NCI-H82 (cell line): Measurements from ENCODE around the gene IL11.
"Not testable (repeated sequence)": the region's sequence is repeated elsewhere in the genome, so short reads cannot be mapped to it uniquely, and the experiment has no call there.

Source experiments
- DNase-seq: peaks from one replicate; lab custom pipeline; 2025; lab: John Stamatoyannopoulos, UW

IL11 gene

GRCh38 chr19:55352040-55352439 is 18.2 kb downstream of the IL11 start:
- no peak for DNase-seq

DNA sequence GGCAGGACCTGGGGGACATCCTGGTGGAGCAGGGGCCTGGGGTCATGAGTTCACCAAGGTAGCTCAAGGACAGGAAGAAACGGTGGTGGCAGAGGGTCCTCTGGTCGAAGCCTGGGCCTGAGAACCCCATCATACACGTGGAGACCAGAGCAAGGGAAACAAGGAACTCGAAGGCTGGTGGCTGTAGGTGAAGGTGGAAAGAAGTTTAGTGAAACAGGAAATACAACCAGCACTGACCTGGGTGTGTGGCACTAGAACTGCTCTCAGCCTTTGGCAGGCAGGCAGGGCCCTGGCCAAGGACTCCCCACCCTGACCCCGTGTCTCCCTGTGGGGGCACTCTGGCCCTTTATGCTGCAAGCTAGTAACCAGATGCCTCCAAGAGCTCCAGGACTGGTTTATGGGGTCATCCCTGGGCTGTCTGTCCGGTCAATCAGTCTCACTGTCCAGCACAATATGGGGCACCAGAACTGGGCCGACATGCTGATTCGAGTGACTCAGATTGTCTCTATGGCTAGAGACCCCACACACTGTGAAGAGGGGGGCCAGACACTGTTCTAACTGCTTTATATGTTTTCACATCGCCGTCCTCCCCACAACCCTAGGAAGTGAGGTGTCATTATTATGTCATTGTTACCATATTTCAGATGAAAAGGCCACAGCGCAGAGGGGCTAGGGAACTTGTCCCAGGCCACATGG is 19.5 kb downstream of the IL11 start:
- DNase-seq: no peak

- DNase-seq: peak; percentile 25
Observed at GRCh38 chr19:55348317-55349034, 21.8 kb downstream of the IL11 start.

GRCh38 chr19:55347442-55348009 is 22.7 kb downstream of the IL11 start:
- no peak for DNase-seq

- DNase-seq: no peak
Observed at GRCh38 chr19:55346725-55347441, 23.4 kb downstream of the IL11 start.

- no peak for DNase-seq
Observed at GRCh38 chr19:55345818-55346724, 24.2 kb downstream of the IL11 start.

DNA sequence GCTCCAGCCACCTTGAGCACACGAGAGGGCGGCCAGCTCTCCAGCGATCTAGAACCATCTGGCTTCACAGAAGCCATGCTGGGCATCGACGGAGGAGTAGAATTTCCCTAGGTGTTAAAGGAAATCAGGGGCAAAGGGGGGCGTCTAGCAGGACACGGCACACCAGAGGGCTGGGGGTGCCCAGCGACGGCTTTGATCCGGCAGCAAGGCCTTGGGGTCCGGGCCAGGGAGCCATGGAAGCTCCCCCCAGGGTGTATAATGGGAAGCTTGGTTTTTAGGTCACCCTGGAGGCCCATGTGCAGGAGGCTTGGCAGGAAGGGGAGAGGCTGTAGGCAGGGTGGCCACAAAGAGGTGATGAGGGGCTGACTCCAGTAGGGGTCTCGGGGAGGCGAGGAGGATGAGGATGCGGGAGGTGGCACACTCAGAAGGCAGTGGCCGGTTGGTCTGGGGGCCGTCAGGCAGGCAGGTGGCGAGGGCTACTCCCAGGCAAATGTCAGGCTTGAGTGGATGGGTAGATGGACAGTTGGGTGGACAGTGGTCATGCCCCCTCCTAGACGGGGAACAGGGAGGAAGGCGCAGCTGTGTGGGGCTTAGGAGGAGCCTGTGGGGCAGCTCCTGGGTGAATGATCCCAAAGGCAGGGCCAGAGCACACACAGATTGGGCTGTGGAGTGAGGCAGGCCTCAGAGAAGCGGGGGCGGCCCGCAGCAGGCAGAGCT is 25.0 kb downstream of the IL11 start:
- no peak for DNase-seq

DNA sequence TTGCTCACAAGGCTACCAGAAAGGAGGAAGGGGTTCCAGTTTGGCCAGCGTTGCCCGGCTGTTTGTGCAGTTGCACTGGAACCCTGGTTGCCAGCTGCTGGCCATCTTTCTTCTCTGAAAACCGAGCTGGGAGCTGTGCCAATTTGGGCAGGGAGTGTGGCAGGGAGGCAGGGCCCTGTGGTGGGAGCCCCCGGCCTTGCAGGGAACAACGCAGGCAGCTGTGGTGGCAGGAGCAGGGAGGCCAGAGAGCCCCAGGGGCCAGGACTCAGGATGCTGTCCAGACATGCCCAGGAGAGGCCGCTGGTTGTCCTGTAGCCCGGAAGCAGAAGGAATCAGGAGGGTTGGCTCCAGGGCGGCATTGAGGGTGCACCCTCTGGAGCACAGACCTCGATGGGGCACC is 25.8 kb downstream of the IL11 start:
- DNase-seq: no peak

DNA sequence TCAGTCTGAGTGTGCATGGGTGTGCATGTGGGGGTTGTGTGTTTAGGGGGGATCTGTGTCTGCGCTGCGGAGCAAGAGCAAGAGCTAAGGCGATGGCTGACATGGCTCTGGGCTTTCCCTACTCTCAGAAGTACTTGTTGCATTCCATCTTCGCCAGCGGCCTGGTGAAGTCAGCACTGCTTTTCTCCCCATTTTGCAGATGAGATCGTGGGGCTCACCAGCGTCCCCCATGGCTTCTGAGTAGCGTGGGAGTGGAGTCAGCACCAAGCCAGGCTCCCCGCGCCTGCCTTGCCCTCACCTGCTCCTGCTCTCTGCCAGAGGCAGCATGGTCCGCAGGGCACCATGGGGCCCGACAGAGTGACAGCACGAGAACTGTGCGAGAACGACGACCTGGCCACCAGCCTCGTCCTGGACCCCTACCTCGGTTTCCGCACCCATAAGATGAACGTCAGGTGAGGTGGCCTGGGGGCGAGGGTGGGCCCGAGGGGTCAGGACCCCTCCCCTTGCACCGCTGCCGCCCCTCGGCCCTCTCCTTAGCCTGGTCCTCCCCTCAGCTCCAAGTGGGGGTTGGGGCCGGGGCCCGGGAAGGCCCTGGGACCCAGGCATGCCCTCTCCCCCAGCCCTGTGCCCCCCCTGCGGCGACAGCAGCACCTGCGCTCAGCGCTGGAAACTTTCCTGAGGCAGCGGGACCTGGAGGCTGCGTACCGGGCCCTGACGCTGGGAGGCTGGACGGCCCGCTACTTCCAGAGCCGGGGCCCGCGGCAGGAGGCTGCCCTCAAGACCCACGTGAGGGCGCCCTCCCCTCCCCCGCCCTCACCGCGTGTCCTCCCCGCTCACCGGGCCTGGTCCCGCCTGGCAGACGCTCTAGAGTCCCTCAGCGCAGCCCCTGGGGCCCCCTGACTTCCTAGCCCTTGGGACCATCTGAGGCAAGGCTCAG is 28.4 kb downstream of the IL11 start:
- no peak for DNase-seq

- peak; percentile 94 for DNase-seq
Observed at GRCh38 chr19:55341171-55341588, 29.1 kb downstream of the IL11 start.

DNA sequence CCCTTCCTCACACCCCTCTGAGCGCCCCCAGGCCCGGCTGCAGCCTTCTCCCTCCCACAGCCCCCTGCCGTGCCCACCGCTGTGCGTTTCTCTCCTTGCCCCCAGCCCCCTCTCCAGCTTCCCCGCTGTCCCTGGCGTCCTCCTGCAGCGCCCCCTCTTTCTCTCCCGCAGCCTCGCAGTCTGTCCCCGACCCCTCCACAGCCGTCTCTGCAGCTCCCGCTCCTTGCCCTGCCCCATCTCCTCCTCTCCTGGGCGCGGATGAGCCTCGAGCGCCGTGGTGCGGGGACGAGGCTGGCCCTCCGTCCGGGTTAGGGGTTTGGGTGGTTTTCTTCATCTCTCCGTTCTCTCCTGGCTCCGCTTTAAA is 29.5 kb downstream of the IL11 start:
- peak; percentile 74 for DNase-seq

DNA sequence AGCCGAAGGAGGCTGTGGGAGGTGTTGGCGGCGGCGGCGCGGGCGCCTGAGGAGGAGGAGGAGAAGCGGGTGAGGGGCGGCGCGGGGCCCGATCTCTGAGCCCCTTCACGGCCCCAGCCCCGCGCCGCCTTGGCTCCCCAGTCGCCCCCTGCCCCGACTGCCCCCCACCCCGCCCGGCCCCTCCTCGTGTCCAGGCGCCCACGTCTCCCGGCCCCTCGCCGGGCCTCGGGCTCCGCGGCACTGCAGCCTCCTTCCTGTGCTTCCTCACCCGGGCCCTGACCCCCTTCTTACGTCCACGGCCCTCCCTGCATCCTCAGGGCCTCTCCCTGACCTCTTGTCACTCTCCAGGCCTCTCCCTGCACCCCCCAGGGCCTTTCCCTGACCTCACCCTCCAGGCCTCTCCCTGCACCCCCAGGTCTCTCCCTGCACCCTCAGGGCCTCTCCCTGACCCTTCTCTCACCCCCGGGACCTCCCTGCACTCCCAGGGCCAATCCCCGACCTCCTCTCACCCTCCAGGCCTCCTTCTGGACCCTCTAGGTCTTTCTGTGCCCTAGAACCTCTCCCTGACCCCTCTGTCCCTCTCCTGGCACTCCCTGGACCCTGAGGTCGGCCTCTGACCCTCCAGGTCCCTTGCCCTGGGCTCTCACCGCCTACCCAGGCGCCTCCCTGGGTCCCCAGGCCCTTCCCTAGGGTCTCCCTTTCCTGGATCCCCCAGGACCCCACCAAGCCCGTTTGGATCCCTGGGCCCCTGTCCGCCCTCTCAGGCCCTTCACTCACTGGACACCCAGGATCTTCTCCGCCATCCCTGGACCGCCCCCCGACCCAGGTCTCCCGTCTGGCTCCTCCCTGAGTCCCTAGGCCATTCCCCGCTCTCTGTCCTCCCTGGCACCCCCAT is 30.1 kb downstream of the IL11 start:
- DNase-seq: no peak

- peak; percentile 100 for DNase-seq
Observed at GRCh38 chr19:55339105-55339888, 31.0 kb downstream of the IL11 start, which contains the start of gene KMT5C. Gene KMT5C, plus strand, starts transcription at chr19:55339876. Its CDS starts 2,061 bp downstream, at chr19:55341937.

GRCh38 chr19:55336101-55336500 is 34.2 kb downstream of the IL11 start:
- no peak for DNase-seq

GRCh38 chr19:55333870-55334269 is 36.4 kb downstream of the IL11 start:
- no peak for DNase-seq

DNA sequence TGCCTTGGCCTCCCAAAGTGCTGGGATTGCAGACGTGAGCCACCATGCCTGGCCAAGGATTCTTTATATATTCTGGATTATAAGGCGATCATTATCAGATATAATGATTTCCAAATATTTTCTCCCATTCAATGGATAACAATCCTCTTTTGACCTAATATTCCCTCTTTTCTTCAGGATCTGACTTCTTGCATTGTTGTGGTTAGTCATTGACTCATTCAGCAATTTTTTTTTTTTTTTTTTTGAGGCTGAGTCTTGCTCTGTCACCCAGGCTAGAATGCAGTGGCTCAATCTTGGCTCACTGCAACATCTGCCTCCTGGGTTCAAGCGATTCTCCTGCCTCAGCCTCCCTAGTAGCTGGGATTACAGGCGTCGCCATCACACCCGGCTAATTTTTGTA is 40.5 kb downstream of the IL11 start:
- DNase-seq: not testable (repeated sequence)

DNA sequence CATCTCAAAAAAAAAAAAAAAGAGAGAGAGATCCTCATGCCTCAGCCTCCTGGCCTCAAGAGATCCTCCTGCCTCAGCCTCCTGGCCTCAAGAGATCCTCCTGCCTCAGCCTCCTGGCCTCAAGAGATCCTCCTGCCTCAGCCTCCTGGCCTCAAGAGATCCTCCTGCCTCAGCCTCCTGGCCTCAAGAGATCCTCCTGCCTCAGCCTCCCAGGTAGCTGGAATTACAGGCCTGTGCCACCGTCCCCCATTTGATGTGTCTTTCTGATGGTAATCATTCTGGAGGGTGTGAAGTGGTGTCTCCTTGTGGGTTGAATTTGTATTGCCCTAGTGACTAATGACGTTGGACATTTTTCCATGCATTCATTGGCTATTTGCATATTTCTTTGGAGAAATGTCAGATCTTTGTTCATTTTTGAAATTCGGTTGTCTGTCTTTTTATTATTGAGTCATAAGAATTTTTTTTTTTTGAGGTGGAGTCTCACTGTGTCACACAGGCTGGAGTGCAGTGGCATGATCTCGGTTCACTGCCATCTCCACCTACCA is 41.4 kb downstream of the IL11 start:
- peak; percentile 33 for DNase-seq

DNA sequence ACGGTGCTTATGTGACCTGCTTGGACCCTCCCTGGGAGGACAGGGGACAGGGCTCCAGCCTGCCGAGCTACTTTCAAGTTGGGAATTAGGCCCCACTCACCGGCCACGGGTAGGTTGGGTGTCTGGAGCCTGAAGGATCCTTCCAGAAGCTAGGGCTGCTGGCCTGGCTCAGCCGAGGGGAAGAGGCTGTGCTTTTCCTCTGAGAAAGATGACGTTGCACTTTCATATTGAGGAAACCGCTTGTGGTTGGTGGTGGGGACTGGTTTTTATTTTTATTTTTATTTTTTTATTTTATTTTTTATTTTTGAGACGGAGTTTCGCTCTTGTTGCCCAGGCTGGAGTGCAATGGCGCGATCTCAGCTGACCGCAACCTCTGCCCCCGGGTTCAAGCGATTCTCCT is 45.1 kb downstream of the IL11 start, which contains the start of gene TMEM150B:
TSS of gene TMEM150B (minus strand) at position 170 of the 400 bp plus-strand sequence. CDS start 4,305 bp downstream, outside the sequence.
- DNase-seq: no peak
